ENCODE data around the gene ARGLU1.

ARGLU1 gene

GRCh38 chr13:106498158-106498557 lies 69.8 kb downstream of the ARGLU1 start:
- no peak for DNase-seq

GRCh38 chr13:106497079-106497478 lies 70.9 kb downstream of the ARGLU1 start:
- DNase-seq: no peak

GRCh38 chr13:106496072-106496997 lies 71.6 kb downstream of the ARGLU1 start:
- no peak for DNase-seq

GRCh38 chr13:106494936-106495335 lies 73.0 kb downstream of the ARGLU1 start:
- no peak for DNase-seq

- no peak for DNase-seq
These were observed 73.4 kb downstream of the ARGLU1 start for GRCh38 chr13:106494506-106494905.

- DNase-seq: no peak
These were observed 74.3 kb downstream of the ARGLU1 start for GRCh38 chr13:106493533-106494220.

GRCh38 chr13:106492588-106493475 lies 75.1 kb downstream of the ARGLU1 start:
- DNase-seq: no peak

GRCh38 chr13:106491928-106492587 lies 75.9 kb downstream of the ARGLU1 start:
- no peak for DNase-seq

Measured in activated effector memory CD4-positive, alpha-beta T cell treated with anti-CD3 and anti-CD28 coated beads, Interleukin-2, amount 50 U/mL, for 16 hours (primary cell).